Hepatocyte (in vitro differentiated cells): ENCODE data around the gene SPNS2. TPM values are rescaled to one million over a fixed set of nuclear protein-coding genes. Genes with fewer than 3 reads are reported as not detected.

Experiments used
- DNase-seq: peaks from one replicate; pipeline ENCODE4 v3.0.0-alpha.2; 2016; ENCODE audit warnings: low spot score
- H2AFZ ChIP-seq: fragments of 200-600 bp; sonication (generic); 2 replicates; pipeline ENCODE4 v1.6.0; 2016; ENCODE audit warnings: antibody characterized with exemption, mild to moderate bottlenecking
- H3K27ac ChIP-seq: fragments of 200-600 bp; sonication (generic); 2 replicates; pipeline ENCODE4 v1.5.1; 2016; ENCODE audit warnings: mild to moderate bottlenecking
- H3K27me3 ChIP-seq: fragments of 200-600 bp; sonication (generic); 2 replicates; pipeline ENCODE4 v1.6.1; 2016
- H3K36me3 ChIP-seq: fragments of 200-600 bp; sonication (generic); replicated peaks from 2 replicates; pipeline ENCODE4 v1.5.1; 2016; ENCODE audit warnings: low read depth; ENCODE audit not compliant: insufficient read depth
- H3K4me1 ChIP-seq: fragments of 200-600 bp; sonication (generic); 2 replicates; pipeline ENCODE4 v1.5.1; 2016; ENCODE audit warnings: mild to moderate bottlenecking, moderate library complexity; ENCODE audit not compliant: insufficient read depth
- H3K4me2 ChIP-seq: fragments of 200-600 bp; sonication (generic); 2 replicates; pipeline ENCODE4 v1.6.0; 2016
- H3K4me3 ChIP-seq: fragments of 200-600 bp; sonication (generic); 2 replicates; pipeline ENCODE4 v1.5.1; 2016; ENCODE audit warnings: mild to moderate bottlenecking
- H3K79me2 ChIP-seq: fragments of 200-600 bp; sonication (generic); 2 replicates; pipeline ENCODE4 v1.6.0; 2017; ENCODE audit warnings: mild to moderate bottlenecking
- H3K9me2 ChIP-seq: fragments of 200-600 bp; sonication (generic); replicated peaks from 2 replicates; pipeline ENCODE4 v1.6.0; 2017; ENCODE audit warnings: mild to moderate bottlenecking; ENCODE audit not compliant: insufficient read depth
- H3K9me3 ChIP-seq: fragments of 200-600 bp; sonication (generic); 2 replicates; pipeline ENCODE4 v1.5.1; 2016; ENCODE audit warnings: low read depth, mild to moderate bottlenecking
- H4K20me1 ChIP-seq: fragments of 200-600 bp; sonication (generic); 2 replicates; pipeline ENCODE4 v1.6.0; 2016; ENCODE audit warnings: mild to moderate bottlenecking; ENCODE audit not compliant: insufficient read depth, poor library complexity, severe bottlenecking
- EZH2 ChIP-seq: fragments of 200-600 bp; sonication (generic); IDR thresholded peaks from 2 replicates; pipeline ENCODE4 v1.6.1; 2016; ENCODE audit warnings: antibody characterized with exemption, mild to moderate bottlenecking, borderline replicate concordance
- EZH2phosphoT487 ChIP-seq: fragments of 200-600 bp; sonication (generic); IDR thresholded peaks from one replicate; pipeline ENCODE4 v1.6.1; 2018; ENCODE audit warnings: antibody characterized with exemption, mild to moderate bottlenecking, low read depth, moderate library complexity; ENCODE audit not compliant: unreplicated experiment, severe bottlenecking
- whole genome bisulfite sequencing: methylation state at CpG from one replicate; pipeline ENCODE4 v1.1.6; 2016; ENCODE audit warnings: low lambda C conversion rate; ENCODE audit errors: missing lambda C conversion rate; 5-methylcytosine and 5-hydroxymethylcytosine counted together
- polyA plus RNA-seq: library from polyadenylated mRNA; unstranded; fragments of >200 nt; fragmentation: Nextera tagmentation; extraction: Ambion mirVana; gene quantifications from 2 replicates; pipeline ENCODE4 v1.2.1, GENCODE V29; 2016
- total RNA-seq: library from RNA; depleted of rRNA; stranded (reverse); fragments of >200 nt; gene quantifications from 2 replicates; pipeline ENCODE4 v1.2.3, GENCODE V29; 2014
- TF ChIP-seq, protein P1 (sequence below): fragments of 200-600 bp; sonication (generic); IDR thresholded peaks from 2 replicates; pipeline ENCODE4 v1.5.1; 2016; ENCODE audit warnings: antibody characterized with exemption, mild to moderate bottlenecking; ENCODE audit not compliant: poor library complexity

Gene SPNS2, protein sequence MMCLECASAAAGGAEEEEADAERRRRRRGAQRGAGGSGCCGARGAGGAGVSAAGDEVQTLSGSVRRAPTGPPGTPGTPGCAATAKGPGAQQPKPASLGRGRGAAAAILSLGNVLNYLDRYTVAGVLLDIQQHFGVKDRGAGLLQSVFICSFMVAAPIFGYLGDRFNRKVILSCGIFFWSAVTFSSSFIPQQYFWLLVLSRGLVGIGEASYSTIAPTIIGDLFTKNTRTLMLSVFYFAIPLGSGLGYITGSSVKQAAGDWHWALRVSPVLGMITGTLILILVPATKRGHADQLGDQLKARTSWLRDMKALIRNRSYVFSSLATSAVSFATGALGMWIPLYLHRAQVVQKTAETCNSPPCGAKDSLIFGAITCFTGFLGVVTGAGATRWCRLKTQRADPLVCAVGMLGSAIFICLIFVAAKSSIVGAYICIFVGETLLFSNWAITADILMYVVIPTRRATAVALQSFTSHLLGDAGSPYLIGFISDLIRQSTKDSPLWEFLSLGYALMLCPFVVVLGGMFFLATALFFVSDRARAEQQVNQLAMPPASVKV
- 5.6 and 8.3 TPM in 2 replicates for total RNA-seq
- 10.3 and 13.4 TPM in 2 replicates for polyA plus RNA-seq

DNA sequence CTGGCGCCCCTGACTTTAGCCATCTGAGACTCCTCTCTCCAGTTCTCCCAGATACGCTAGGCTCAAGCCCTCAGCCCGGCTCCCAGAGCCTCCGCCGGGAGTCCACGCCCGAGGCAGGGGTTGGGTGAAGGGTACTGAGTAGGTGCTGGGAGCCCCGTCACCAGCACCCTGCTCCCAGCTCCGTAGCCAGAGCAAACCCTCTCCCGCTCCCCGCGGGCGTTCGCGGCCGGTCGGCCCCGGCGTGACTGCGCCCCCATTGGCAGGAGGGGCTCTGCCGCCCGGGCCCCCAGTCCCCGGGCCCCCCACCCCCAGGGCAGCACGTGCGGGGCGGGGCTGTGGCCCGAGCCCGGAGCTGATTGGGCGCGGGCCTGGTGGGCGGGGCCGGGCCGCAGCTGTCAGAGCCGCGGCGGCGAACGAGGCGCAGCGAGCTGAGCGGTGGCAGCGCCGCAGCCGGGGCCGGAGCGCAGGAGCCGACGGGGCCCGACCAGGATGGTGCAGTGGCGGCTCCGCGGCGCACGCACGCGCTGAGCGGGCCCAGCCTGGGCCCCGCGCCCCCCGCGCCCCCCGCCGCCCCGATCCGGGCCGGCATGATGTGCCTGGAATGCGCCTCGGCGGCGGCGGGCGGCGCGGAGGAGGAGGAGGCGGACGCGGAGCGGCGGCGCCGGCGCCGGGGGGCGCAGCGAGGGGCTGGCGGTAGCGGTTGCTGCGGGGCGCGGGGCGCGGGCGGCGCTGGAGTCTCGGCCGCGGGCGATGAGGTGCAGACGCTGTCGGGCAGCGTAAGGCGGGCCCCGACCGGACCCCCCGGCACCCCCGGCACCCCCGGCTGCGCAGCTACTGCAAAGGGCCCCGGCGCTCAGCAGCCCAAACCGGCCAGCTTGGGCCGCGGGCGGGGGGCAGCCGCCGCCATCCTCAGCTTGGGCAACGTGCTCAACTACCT lies at the start of gene SPNS2:
TSS of gene SPNS2 (plus strand) at position 421 of the 937 bp plus-strand sequence. CDS start at position 588, 167 bp downstream.
- peaks cover 16% of the 10 kb centered on the region for H3K4me1 ChIP-seq
- no peak within 1 kb of the TSS for H3K4me3 ChIP-seq
- no peaks in the 10 kb centered on the region for H3K9me3 ChIP-seq
- WGBS, result 1% methylated on average over 50 of the region's 117 CpGs
- no peaks in the 10 kb centered on the region for H3K79me2 ChIP-seq
- no peak within 1 kb of the TSS for H2AFZ ChIP-seq
- H4K20me1 ChIP-seq, result no peaks in the 10 kb centered on the region
- H3K9me2 ChIP-seq, result no peaks in the 10 kb centered on the region
- DNase-seq, result peak; percentile 87
- peak within 1 kb of the TSS; percentile 79 for H3K4me2 ChIP-seq
- H3K27ac ChIP-seq, result no peak within 1 kb of the TSS
- peaks cover 25% of the 10 kb centered on the region for H3K27me3 ChIP-seq
- TF ChIP-seq EZH2phosphoT487 (no peak), EZH2 (no peak)
- TF ChIP-seq, protein P1, sequence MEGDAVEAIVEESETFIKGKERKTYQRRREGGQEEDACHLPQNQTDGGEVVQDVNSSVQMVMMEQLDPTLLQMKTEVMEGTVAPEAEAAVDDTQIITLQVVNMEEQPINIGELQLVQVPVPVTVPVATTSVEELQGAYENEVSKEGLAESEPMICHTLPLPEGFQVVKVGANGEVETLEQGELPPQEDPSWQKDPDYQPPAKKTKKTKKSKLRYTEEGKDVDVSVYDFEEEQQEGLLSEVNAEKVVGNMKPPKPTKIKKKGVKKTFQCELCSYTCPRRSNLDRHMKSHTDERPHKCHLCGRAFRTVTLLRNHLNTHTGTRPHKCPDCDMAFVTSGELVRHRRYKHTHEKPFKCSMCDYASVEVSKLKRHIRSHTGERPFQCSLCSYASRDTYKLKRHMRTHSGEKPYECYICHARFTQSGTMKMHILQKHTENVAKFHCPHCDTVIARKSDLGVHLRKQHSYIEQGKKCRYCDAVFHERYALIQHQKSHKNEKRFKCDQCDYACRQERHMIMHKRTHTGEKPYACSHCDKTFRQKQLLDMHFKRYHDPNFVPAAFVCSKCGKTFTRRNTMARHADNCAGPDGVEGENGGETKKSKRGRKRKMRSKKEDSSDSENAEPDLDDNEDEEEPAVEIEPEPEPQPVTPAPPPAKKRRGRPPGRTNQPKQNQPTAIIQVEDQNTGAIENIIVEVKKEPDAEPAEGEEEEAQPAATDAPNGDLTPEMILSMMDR, result no peak
- H3K36me3 ChIP-seq, result no peaks in the 10 kb centered on the region

DNA sequence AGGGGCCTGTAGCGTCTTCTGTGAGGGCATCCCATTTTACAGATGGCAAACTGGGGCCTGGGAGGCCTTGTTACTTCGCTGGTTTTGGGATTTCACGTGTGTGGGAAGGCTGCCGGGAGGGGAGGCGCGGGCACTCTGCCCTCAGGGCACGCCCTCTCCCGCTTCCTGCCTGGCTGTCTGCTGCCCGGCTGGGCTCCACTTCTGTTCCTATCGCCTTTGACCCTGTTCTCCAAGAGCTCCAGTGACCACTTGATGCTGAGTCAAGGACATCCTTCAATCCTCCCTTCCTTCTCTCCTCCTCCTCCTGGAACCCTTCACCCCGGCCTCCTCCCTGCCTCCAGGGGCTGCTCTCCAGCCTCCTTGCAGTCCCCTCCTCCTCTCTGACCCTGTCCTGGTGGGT lies 48.9 kb upstream of the SPNS2 start:
- no peaks in the 10 kb centered on the region for H3K79me2 ChIP-seq
- DNase-seq, result no peak
- whole genome bisulfite sequencing, result 78% methylated on average over 11 of the region's 11 CpGs
- no peaks in the 10 kb centered on the region for H4K20me1 ChIP-seq
- no peaks in the 10 kb centered on the region for H3K36me3 ChIP-seq
- no peak overlapping the region for H3K27ac ChIP-seq
- TF ChIP-seq, protein P1, result no peak
- TF ChIP-seq EZH2 (no peak), EZH2phosphoT487 (no peak)
- H3K27me3 ChIP-seq, result no peaks in the 10 kb centered on the region
- H3K4me3 ChIP-seq, result no peak overlapping the region
- no peak overlapping the region for H3K4me2 ChIP-seq
- no peaks in the 10 kb centered on the region for H3K9me3 ChIP-seq
- H2AFZ ChIP-seq, result no peak overlapping the region
- H3K4me1 ChIP-seq, result no peaks in the 10 kb centered on the region
- no peaks in the 10 kb centered on the region for H3K9me2 ChIP-seq

DNA sequence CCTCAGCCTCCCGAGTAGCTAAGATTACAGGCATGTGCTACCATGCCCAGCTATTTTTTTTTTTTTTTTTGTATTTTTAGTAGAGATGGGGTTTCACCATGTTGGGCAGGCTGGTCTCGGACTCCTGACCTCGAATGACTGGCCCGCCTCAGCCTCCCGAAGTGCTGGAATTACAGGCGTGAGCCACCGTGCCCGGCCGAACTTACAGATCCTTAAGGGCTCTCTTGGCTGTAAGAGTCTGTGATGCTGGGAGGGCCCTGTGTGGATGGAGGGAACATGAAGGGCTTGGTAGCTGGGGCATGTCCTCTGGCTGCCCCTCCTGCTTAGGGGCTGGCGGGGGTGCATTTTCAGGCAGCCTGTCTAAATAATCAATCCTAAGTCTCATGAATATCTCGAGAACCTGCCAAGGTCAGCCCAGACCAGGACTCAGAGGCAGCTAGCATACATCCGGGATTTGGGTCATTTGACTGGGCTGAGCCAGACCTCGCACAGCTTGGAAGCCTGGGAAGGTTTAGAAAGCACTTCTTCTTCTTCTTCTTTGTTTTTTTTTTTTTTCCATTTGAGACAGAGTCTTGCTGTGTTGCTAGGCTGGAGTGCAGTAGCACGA lies 47.9 kb upstream of the SPNS2 start:
- H3K9me3 ChIP-seq, result no peaks in the 10 kb centered on the region
- no peaks in the 10 kb centered on the region for H3K9me2 ChIP-seq
- no peaks in the 10 kb centered on the region for H3K79me2 ChIP-seq
- no peak overlapping the region for H3K27ac ChIP-seq
- no peak for DNase-seq
- WGBS, result 87% methylated on average over 14 of the region's 14 CpGs
- no peaks in the 10 kb centered on the region for H4K20me1 ChIP-seq
- no peak overlapping the region for H3K4me2 ChIP-seq
- H3K4me1 ChIP-seq, result no peaks in the 10 kb centered on the region
- no peaks in the 10 kb centered on the region for H3K36me3 ChIP-seq
- no peak for TF ChIP-seq EZH2
- TF ChIP-seq EZH2phosphoT487, result no peak
- TF ChIP-seq, protein P1, result no peak
- H2AFZ ChIP-seq, result no peak overlapping the region
- H3K27me3 ChIP-seq, result no peaks in the 10 kb centered on the region
- no peak overlapping the region for H3K4me3 ChIP-seq
